Panc1 (cell line): ENCODE data around the gene CRY2. TPM values are rescaled to one million over a fixed set of nuclear protein-coding genes. Genes with fewer than 3 reads are reported as not detected.

Experiments used
- ATAC-seq: fragments of 200-7000 bp; cut with Tn5 transposase; 2 replicates; pipeline ENCODE4 v1.9.1; 2020; ENCODE audit warnings: mild to moderate bottlenecking, moderate library complexity
- BruUV-seq: library from RNA; stranded (reverse); fragments of 400-500 nt; replicated peaks from 2 replicates; lab custom pipeline; 2021; lab: Mats Ljungman, UMichigan
- CTCF ChIA-PET: fragments of 300-600 bp; sonication (Branson Sonifier 250); formaldehyde crosslinking; loops from one replicate; lab custom pipeline; 2022; ENCODE audit warnings: antibody characterized with exemption; lab: Charles Lee
- POLR2A ChIA-PET: fragments of 300-600 bp; sonication (Branson Sonifier 250); formaldehyde crosslinking; loops from one replicate; lab custom pipeline; 2022; ENCODE audit warnings: antibody characterized with exemption; lab: Charles Lee
- DNase-seq: peaks from one replicate; pipeline ENCODE4 v3.0.0-alpha.2; 2010; ENCODE audit warnings: low read depth, low spot score
- H3K27ac ChIP-seq: 2 replicates; pipeline ENCODE4 v1.5.1; 2011; ENCODE audit warnings: mild to moderate bottlenecking, low read length, inconsistent platforms
- H3K27me3 ChIP-seq: fragments of 200-500 bp; sonication (Bioruptor generic); 2 replicates; pipeline ENCODE4 v1.6.0; 2014; ENCODE audit warnings: low read length, inconsistent platforms; ENCODE audit not compliant: control insufficient read depth, insufficient read depth
- H3K36me3 ChIP-seq: fragments of 200-500 bp; sonication (Bioruptor generic); 2 replicates; pipeline ENCODE4 v1.5.1; 2014; ENCODE audit warnings: inconsistent platforms, mild to moderate bottlenecking, low read length, moderate library complexity; ENCODE audit not compliant: control insufficient read depth, insufficient read depth
- H3K4me1 ChIP-seq: 2 replicates; pipeline ENCODE4 v1.5.1; 2011; ENCODE audit warnings: inconsistent platforms, mild to moderate bottlenecking, low read length, moderate library complexity; ENCODE audit not compliant: control insufficient read depth, insufficient read depth
- H3K4me3 ChIP-seq, 2 experiments: 2 replicates each; pipeline ENCODE4 v1.5.1; 2011 to 2012; ENCODE audit warnings: low read depth in 2 of 2, low read length in 2 of 2, mild to moderate bottlenecking in 2 of 2, inconsistent platforms in 1 of 2, moderate library complexity in 1 of 2
- H3K9me3 ChIP-seq: fragments of 200-500 bp; sonication (Bioruptor generic); 2 replicates; pipeline ENCODE4 v1.5.1; 2014; ENCODE audit warnings: low read depth, mild to moderate bottlenecking, inconsistent platforms, low read length, moderate library complexity; ENCODE audit not compliant: control insufficient read depth, insufficient read depth
- CTCF ChIP-seq: fragments of 450-650 bp; IDR thresholded peaks from 2 replicates; pipeline ENCODE4 v1.5.1; 2017; ENCODE audit warnings: mild to moderate bottlenecking
- POLR2AphosphoS5 ChIP-seq: IDR thresholded peaks from 2 replicates; pipeline ENCODE4 v1.6.1; 2012; ENCODE audit warnings: mild to moderate bottlenecking, low read depth, low read length, moderate library complexity
- REST ChIP-seq, 2 experiments: IDR thresholded peaks; 2 replicates each; pipeline ENCODE4 v1.6.1; 2011 to 2012; ENCODE audit warnings: low read depth in 2 of 2, control low read depth in 1 of 2, low read length in 1 of 2, mild to moderate bottlenecking in 1 of 2, moderate library complexity in 1 of 2; ENCODE audit not compliant: insufficient read depth in 1 of 2
- SIN3A ChIP-seq: IDR thresholded peaks from 2 replicates; pipeline ENCODE4 v1.6.1; 2012; ENCODE audit warnings: low read depth, mild to moderate bottlenecking, low read length, moderate library complexity, borderline replicate concordance; ENCODE audit not compliant: insufficient read depth
- TCF7L2 ChIP-seq: IDR thresholded peaks from 2 replicates; pipeline ENCODE4 v1.6.1; 2011; ENCODE audit warnings: mild to moderate bottlenecking, low read depth, low read length, inconsistent platforms
- in situ Hi-C: cut with HindIII; loops from 2 replicates; pipeline ENCODE4 v1.10.0; 2016; ENCODE audit warnings: low sequenced_read_pairs, low pct_unique_long_range_greater_than_20kb
- intact Hi-C: fragments of 100-400 bp; cut with micrococcal nuclease; formaldehyde crosslinking; loops from one replicate; pipeline ENCODE4 v1.10.0; 2022; ENCODE audit not compliant: unreplicated experiment
- total RNA-seq: library from RNA; stranded (reverse); gene quantifications from one replicate; pipeline ENCODE4 v1.2.1, GENCODE V29; 2021; ENCODE audit not compliant: unreplicated experiment

The CRY2 gene
- total RNA-seq, 1 experiment from 2014 or later: 14.6 TPM

GRCh38 chr11:45870706-45871105, 23.4 kb downstream of the CRY2 start:
- Histone ChIP-seq H3K9me3 (no peaks in the 10 kb centered on the region), H3K36me3 (peaks cover 2% of the 10 kb centered on the region; the same call in 1 of the 2 replicates), H3K4me3 (no peak overlapping the region), H3K27ac (no peak overlapping the region), H3K4me1 (no peaks in the 10 kb centered on the region), H3K27me3 (no peaks in the 10 kb centered on the region)
- no TSS peak for BruUV-seq
- CTCF ChIA-PET: no interaction called here
- intact Hi-C loops: loop anchor here (10.0 kb wide), 1 partner anchor 134 kb away; no protein-coding TSS in a partner anchor
- POLR2A ChIA-PET: no interaction called here
- ATAC-seq (no peak), DNase-seq (no peak)
- no peak for TF ChIP-seq TCF7L2
- no peak for TF ChIP-seq SIN3A
- TF ChIP-seq CTCF: no peak
- in situ Hi-C loops: no loop called here

- no peak for DNase-seq
- BruUV-seq: no TSS peak
- in situ Hi-C loops (no loop called here), intact Hi-C loops (loop anchor here (10.0 kb wide), 1 partner anchor 133 kb away; no protein-coding TSS in a partner anchor)
- no peak overlapping the region for H3K27ac ChIP-seq
- ChIA-PET POLR2A (no interaction called here), CTCF (interaction anchor here (0.6 kb wide), 1 partner anchor 12 kb away, joined by 4 read pairs; no protein-coding TSS in a partner anchor)
- no peaks in the 10 kb centered on the region for H3K4me1 ChIP-seq
- H3K4me3 ChIP-seq: no peak overlapping the region
- no peak for ATAC-seq
- no peak for TF ChIP-seq TCF7L2
- no peak for TF ChIP-seq REST (IDR thresholded peaks at IDR 0.05; ENCODE audit: insufficient read depth in 1 of 2, low read depth in 2 of 2, low read length in 1 of 2)
- no peak for TF ChIP-seq SIN3A
- no peak for TF ChIP-seq CTCF
- no peak for TF ChIP-seq POLR2AphosphoS5
- H3K27me3 ChIP-seq: no peaks in the 10 kb centered on the region
- no peaks in the 10 kb centered on the region for H3K9me3 ChIP-seq
- peaks cover 2% of the 10 kb centered on the region; the same call in 1 of the 2 replicates for H3K36me3 ChIP-seq
Measured at GRCh38 chr11:45871638-45872037, 24.4 kb downstream of the CRY2 start.
